Natural killer cell (primary cell): ENCODE results near the gene DENND1A. TPM values are rescaled to one million over a fixed set of nuclear protein-coding genes. Genes with fewer than 3 reads are reported as not detected.

ENCODE experiments used
- ATAC-seq, 3 donors: fragments of 150-1000 bp in 2 of 3; fragments of 200-7000 bp in 1 of 3; cut with Tn5 transposase; 1 replicate in 1 of 3; 2 replicates in 2 of 3; pipeline ENCODE4 v1.10.0; 2021; ENCODE audit warnings: mild to moderate bottlenecking in 2 of 3, moderate library complexity in 2 of 3
- DNase-seq, 2 donors: peaks; one replicate each; pipeline versions ENCODE4 v3.0.0 to v3.0.0-alpha.2; 2013 to 2021; ENCODE audit warnings: mixed read lengths in 1 of 2
- H3K27ac ChIP-seq: one replicate; pipeline ENCODE4 v1.5.1; 2013; ENCODE audit warnings: mild to moderate bottlenecking, low read length
- H3K27me3 ChIP-seq: one replicate; pipeline ENCODE4 v1.6.1; 2013; ENCODE audit warnings: low read length; ENCODE audit not compliant: control insufficient read depth, insufficient read depth
- H3K36me3 ChIP-seq: one replicate; pipeline ENCODE4 v1.6.1; 2013; ENCODE audit warnings: low read length; ENCODE audit not compliant: control insufficient read depth, insufficient read depth
- H3K4me1 ChIP-seq: one replicate; pipeline ENCODE4 v1.6.1; 2013; ENCODE audit warnings: low read length; ENCODE audit not compliant: control insufficient read depth, insufficient read depth
- H3K4me3 ChIP-seq: one replicate; pipeline ENCODE4 v1.5.1; 2013; ENCODE audit warnings: low read length
- H3K9me3 ChIP-seq: one replicate; pipeline ENCODE4 v1.6.1; 2013; ENCODE audit warnings: low read length; ENCODE audit not compliant: control insufficient read depth, insufficient read depth
- H3K27ac Mint-ChIP-seq, 2 donors: one replicate each; pipeline ENCODE4 v1.8.0; 2022; ENCODE audit warnings: mild to moderate bottlenecking in 2 of 2, mixed read lengths in 2 of 2, moderate library complexity in 1 of 2
- H3K27me3 Mint-ChIP-seq, 2 donors: one replicate each; pipeline ENCODE4 v1.8.0; 2022; ENCODE audit warnings: low read depth in 2 of 2, mixed read lengths in 2 of 2
- H3K36me3 Mint-ChIP-seq: one replicate; pipeline ENCODE4 v1.8.0; 2022; ENCODE audit warnings: mixed read lengths
- H3K4me1 Mint-ChIP-seq, 2 donors: one replicate each; pipeline ENCODE4 v1.8.0; 2022; ENCODE audit warnings: mixed read lengths in 2 of 2
- H3K4me3 Mint-ChIP-seq: one replicate; pipeline ENCODE4 v1.8.0; 2022; ENCODE audit warnings: mild to moderate bottlenecking, moderate library complexity, mixed read lengths
- H3K9me3 Mint-ChIP-seq, 2 donors: one replicate each; pipeline ENCODE4 v1.8.0; 2022; ENCODE audit warnings: mixed read lengths in 2 of 2
- CTCF ChIP-seq: fragments of 200-600 bp; IDR thresholded peaks from one replicate; pipeline ENCODE4 v1.8.0; 2022; ENCODE audit warnings: antibody characterized with exemption
- WGBS: methylation state at CpG from one replicate; pipeline ENCODE4 v1.1.7; 2013; ENCODE audit warnings: missing lambda C conversion rate; ENCODE audit not compliant: insufficient coverage; 5-methylcytosine and 5-hydroxymethylcytosine counted together
- intact Hi-C: fragments of 100-400 bp; cut with micrococcal nuclease; formaldehyde crosslinking; loops from one replicate; pipeline ENCODE4 v1.14.2; 2022
- total RNA-seq, 4 donors: library from RNA; stranded (reverse); fragments of 120-200 nt in 1 of 4; gene quantifications; one replicate each; pipeline versions ENCODE4 v1.2.3 to v1.2.4, GENCODE V29; 2013 to 2022

The DENND1A gene
- total RNA-seq, 3 donors from 2014 or later (not counting 1 experiment from before 2014, with no cell fraction given): 27.8 to 37.6 (median 30.9) TPM

- no peaks in the 10 kb centered on the region for H3K9me3 ChIP-seq
- no peaks in the 10 kb centered on the region for H3K36me3 ChIP-seq
- H3K36me3 Mint-ChIP-seq: peaks cover 6% of the 10 kb centered on the region
- H3K4me1 ChIP-seq: no peaks in the 10 kb centered on the region
- DNase-seq: no peak
- H3K9me3 Mint-ChIP-seq: no peaks in the 10 kb centered on the region
- H3K4me3 ChIP-seq: no peak overlapping the region
- peak overlapping the region; percentile 91 for H3K4me3 Mint-ChIP-seq
- intact Hi-C loops: no loop called here
- H3K4me1 Mint-ChIP-seq: peaks cover 23 to 29% of the 10 kb centered on the region in 2 donors
- WGBS: no CpG with 5 or more reads among the region's 1 CpG
- no peak overlapping the region for H3K27ac ChIP-seq
- no peaks in the 10 kb centered on the region for H3K27me3 ChIP-seq
- H3K27ac Mint-ChIP-seq: peak overlapping the region; percentile 71 to 72
- no peaks in the 10 kb centered on the region for H3K27me3 Mint-ChIP-seq
- TF ChIP-seq CTCF: no peak
- no peak for ATAC-seq
These were observed 94.1 kb downstream of the DENND1A start for GRCh38 chr9:123835821-123836220.

GRCh38 chr9:123834889-123835562 lies 94.9 kb downstream of the DENND1A start:
- no peaks in the 10 kb centered on the region for H3K4me1 ChIP-seq
- no peaks in the 10 kb centered on the region for H3K27me3 ChIP-seq
- Mint-ChIP-seq H3K9me3 (peaks cover 0 to 2% of the 10 kb centered on the region in 2 donors), H3K27me3 (no peaks in the 10 kb centered on the region), H3K36me3 (peaks cover 10% of the 10 kb centered on the region), H3K27ac (peak overlapping the region; percentile 71 to 72), H3K4me1 (peaks cover 23 to 29% of the 10 kb centered on the region in 2 donors), H3K4me3 (peak overlapping the region; percentile 91)
- peak in 1 of 2 donors; percentile 8 for DNase-seq
- peak; percentile 53 to 78 (median 72) for ATAC-seq
- no peak overlapping the region for H3K27ac ChIP-seq
- intact Hi-C loops: no loop called here
- H3K9me3 ChIP-seq: no peaks in the 10 kb centered on the region
- H3K4me3 ChIP-seq: peak overlapping the region; percentile 2
- WGBS: 8% methylated on average over 5 of the region's 7 CpGs
- TF ChIP-seq CTCF: no peak
- no peaks in the 10 kb centered on the region for H3K36me3 ChIP-seq

GRCh38 chr9:123834218-123834888 lies 95.6 kb downstream of the DENND1A start:
- H3K4me3 Mint-ChIP-seq: peak overlapping the region; percentile 91
- H3K27me3 ChIP-seq: no peaks in the 10 kb centered on the region
- peaks cover 23 to 29% of the 10 kb centered on the region in 2 donors for H3K4me1 Mint-ChIP-seq
- peaks cover 17% of the 10 kb centered on the region for H3K36me3 Mint-ChIP-seq
- H3K4me3 ChIP-seq: no peak overlapping the region
- WGBS: 89% methylated on average over 6 of the region's 7 CpGs
- H3K27me3 Mint-ChIP-seq: no peaks in the 10 kb centered on the region
- H3K9me3 Mint-ChIP-seq: peaks cover under 1 to 4% of the 10 kb centered on the region in 2 donors
- H3K27ac ChIP-seq: no peak overlapping the region
- DNase-seq (no peak), ATAC-seq (no peak)
- H3K27ac Mint-ChIP-seq: peak overlapping the region; percentile 71 to 72
- no peaks in the 10 kb centered on the region for H3K9me3 ChIP-seq
- H3K4me1 ChIP-seq: no peaks in the 10 kb centered on the region
- no peak for TF ChIP-seq CTCF
- intact Hi-C loops: no loop called here
- no peaks in the 10 kb centered on the region for H3K36me3 ChIP-seq
